CD4-positive, alpha-beta T cell treated with Interleukin-6 for 4 hours (primary cell): ENCODE data around the gene ERVMER34-1.

ENCODE experiments used
- DNase-seq: peaks from one replicate; pipeline ENCODE4 v3.0.0-alpha.2; 2020; ENCODE audit warnings: mixed read lengths

Gene ERVMER34-1

DNA sequence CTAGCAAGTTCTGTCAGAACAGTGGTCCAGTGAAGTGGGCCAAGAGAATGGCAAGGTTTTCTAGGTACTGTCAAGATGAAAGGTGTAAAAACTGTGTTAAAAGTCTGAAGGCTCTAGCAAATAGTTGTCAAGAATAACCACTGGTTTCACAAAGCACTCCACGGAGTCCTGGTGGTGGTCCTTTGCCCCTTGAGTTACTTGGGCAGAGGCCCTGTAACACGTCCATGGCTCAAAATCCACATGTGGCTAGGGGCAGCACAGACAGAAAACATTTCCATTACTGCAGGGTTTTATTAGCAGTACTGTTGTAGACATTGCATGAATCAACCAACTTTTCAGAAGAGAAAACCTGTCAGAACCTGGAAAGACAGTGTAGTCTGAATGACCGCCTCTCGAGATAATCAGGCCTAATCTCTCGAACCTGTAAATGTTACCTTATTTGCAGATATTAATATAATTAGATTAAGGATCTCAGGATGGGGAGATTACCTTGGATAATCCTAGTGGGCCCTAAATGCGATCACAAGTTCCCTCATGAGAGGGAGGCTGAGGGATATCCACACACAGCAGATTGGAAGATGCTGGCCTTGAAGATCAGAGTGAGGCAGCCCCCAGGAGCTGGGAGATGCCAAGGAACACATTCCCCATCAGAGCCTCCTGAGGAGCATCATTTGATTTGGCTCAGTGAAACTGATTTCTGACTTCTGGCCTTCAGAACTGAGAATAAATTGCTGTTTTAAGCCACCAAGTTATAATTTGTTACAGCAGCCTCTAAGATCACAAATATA lies 34.7 kb downstream of the ERVMER34-1 start:
- no peak for DNase-seq

GRCh38 chr4:52715914-52716313 lies 35.3 kb downstream of the ERVMER34-1 start:
- no peak for DNase-seq

DNA sequence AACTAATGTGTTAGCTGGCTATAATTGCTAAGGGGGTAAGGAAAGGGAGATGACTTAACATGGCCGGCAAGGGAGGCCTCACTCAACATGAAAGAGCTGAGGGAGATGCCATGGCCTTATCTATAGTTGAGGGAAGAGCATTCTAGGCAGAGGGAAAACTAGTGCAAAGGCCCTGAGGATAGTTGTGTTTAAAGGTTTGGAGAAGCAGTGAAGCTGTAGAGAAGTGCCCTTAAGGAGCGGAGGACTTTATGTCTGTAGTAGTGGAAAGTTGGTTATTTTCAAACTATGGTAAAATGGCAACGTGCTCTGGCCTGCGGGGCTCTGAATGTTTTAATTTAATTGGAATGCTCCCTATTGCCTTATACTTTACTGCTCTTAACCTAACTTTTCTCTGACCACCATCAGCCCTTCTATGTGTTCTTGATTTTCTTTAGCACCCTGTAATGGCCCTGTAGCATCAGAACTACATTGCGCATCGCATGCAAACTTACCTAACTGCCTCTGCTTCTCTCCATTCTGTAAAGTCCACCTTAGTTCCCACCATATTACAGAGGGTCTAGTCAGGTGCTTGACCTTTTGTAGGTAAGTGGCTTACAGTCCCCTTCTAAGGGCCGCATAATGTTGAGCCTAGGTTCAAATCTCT lies 35.8 kb downstream of the ERVMER34-1 start:
- no peak for DNase-seq

DNA sequence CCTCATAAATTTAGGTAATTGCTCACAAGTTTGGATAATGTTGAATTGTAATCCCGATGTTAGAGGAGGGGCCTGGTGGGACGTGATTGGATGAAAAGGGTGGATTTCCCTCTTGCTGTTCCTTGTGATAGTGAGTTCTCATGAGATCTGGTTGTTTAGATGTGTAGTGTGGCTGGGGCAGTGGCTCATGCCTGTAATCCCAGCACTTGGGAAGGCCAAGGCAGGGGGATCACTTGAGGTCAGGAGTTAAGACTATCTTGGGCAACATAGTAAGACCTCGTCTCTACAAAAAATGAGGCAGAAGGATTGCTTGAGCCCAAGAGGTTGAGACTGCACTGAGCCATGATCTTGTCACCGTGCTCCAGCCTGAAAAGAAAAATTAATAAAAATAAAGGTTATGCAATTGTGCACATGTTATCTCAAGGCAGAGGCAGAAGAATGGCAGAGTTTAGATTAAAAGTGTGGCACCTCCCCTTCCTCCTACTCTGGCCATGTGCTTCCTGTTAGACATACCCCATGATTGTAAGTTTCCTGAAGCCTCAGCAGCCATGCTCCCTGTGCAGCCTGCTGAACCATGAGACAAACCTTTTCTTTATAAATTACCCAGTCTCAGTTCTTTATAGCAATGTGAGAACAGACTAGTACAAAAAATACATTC lies 36.5 kb downstream of the ERVMER34-1 start:
- no peak for DNase-seq

GRCh38 chr4:52713456-52713937 lies 37.7 kb downstream of the ERVMER34-1 start:
- no peak for DNase-seq

DNA sequence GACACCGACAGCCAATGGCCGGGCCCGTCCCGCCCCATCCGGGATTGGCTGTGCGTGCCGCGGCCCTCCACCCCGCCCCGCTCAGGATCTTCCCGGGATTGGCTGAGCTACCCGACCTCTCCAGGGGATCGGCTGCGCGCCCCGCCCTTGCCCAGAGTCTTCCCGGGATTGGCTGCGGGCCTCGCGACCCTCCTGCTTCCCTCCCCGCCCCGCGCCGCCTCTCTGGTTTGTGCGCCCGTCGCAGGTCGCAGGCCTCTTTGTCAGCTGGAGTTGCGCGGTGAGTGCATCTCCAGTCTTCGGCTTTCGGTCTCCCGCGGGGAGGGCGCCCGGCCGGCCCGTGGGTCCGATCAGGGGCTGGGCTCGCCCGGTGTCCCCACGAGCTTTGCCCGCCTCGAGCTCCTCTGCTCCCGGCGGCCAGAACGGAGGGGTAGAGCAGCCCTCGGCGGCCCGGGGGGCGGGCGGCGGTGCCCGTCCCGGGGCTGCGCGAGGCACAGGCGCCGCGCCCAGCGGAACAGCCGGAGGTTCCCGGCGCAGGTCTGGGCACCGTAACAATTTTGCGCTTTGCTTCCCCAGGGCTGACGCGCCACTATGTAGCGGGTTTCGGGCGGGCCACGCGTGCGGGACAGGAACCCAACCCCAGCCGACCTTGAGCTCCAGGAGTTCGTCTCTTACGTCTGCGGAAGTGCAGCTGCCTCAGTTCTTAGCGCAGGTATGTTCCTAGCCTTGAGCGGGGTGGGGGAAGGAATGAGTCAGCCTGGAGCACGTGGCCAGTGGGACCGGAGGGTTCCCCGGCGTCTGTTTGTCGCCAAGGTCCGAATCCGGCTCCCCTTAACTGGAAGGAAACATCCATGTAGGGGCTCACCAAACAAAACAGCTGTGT lies 38.7 kb downstream of the ERVMER34-1 start:
- peak; percentile 98 for DNase-seq

GRCh38 chr4:52711834-52712250 lies 39.4 kb downstream of the ERVMER34-1 start:
- no peak for DNase-seq

DNA sequence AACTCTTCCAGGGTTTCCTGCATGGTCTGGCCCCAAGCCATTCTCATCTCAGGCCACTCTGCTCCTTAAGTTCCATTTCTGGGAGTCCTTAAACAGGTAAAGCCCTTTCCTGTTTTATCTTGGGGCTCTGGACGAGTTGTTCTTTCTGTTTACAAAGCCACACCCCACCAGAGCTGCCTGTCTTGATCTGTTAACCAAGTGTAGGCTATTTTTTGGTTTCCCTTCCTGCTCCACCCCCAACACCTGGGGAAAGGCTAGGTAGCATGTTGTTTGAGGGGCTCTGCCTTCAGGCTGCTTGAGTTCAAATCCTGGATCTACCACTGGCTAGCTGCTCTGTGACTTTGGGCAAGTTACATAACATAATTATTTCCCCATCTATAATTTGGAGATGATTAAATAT lies 40.0 kb downstream of the ERVMER34-1 start:
- DNase-seq, result no peak

GRCh38 chr4:52709155-52709554 lies 42.1 kb downstream of the ERVMER34-1 start:
- DNase-seq, result no peak

GRCh38 chr4:52704661-52705060 lies 46.6 kb downstream of the ERVMER34-1 start:
- no peak for DNase-seq

- DNase-seq, result no peak
Measured at GRCh38 chr4:52704133-52704532, 47.1 kb downstream of the ERVMER34-1 start.

GRCh38 chr4:52701207-52701606 lies 50.0 kb downstream of the ERVMER34-1 start:
- no peak for DNase-seq

DNA sequence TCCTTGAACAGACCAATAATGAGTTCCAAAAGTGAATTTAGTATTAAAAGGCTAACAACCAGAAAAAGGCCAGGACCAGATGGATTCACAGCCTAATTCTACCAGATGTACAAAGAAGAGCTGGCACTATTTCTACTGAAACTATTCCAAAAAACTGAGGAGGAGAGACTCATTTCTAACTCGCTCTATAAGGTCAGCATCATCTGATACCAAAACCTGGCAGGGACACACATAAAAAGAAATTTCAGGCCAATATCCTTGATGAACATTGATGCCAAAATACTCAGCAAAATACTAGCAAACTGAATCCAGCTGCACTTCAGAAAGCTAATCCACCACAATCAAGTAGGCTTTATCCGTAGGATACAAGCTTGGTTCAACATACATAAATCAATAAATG lies 56.3 kb downstream of the ERVMER34-1 start:
- no peak for DNase-seq

DNA sequence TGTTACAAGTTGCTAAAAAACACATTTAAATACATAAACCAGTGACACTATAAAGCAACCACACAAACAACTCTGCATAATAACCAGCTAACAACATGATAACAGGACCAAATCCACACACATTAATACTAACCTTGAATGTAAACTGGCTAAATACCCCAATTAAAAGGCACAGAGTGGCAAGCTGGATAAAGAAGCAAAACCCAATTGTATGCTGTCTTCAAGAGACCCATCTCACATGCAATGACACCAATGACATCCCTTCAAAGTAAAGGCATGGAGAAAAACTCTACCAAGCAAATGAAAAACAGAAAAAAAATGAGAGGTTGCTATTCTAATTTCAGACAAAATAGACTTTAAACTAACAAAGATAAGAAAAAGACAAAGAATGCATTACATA lies 57.7 kb downstream of the ERVMER34-1 start:
- no peak for DNase-seq
